Measurements from ENCODE around the gene CDH5.
"Not testable (repeated sequence)": the region's sequence is repeated elsewhere in the genome, so short reads cannot be mapped to it uniquely, and the experiment has no call there.

CDH5 gene

GRCh38 chr16:66441586-66442375 lies 75.3 kb downstream of the CDH5 start:
- no peak for DNase-seq

DNA sequence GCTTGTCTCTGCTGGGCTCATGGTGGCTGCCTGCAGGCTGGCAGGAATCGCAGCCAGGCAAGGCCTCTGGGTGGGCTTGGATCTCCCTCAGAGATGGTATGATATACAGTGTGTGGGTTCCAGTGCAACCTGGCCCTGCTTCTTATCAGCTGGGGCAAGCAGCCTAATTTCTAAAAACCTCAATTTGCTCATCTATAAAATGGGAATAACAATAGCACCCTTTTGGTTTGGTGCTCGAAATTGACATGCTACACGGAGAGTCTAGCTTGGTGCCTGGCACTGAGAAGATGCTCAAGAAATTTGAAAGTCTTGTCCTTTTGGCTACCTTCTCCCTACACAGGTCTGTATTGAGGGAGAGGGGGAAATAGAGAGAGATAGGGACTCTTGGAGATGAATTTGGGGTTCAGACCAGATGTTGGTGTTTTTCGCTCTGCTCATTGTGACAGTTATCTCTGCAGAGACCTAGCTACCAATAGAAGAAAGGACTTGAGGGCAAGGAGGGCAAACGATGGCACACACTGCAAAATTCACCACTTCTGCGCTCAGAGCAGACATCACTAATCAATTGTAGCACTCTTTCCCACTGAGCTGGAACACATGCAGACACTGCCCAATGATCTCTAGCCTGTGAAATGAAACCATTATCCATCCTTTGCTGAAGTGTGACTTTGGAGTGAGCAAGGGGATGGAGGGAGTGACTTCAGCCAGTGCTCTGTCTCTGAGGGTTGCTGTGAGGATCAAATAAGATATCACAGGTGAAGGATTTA lies 76.2 kb downstream of the CDH5 start:
- DNase-seq = no peak

DNA sequence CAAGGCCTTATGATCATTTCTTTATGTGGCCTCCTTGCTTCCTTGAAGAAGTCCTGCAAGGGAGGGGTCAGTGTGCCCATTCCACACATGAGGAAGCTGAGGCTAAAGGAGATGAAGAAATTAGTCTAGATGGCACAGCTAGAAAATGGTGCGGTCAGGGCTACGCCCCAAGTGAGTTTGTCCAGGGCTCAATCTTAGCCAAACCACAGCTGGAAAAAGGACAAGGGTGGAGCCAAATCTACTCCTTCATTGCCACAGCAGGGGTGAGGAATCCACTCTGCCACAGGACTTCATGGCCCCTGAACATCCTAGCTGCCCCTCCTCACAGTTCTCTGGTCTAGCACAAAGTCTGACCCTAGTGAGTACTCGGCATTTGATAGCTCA lies 76.8 kb downstream of the CDH5 start:
- DNase-seq = no peak

DNA sequence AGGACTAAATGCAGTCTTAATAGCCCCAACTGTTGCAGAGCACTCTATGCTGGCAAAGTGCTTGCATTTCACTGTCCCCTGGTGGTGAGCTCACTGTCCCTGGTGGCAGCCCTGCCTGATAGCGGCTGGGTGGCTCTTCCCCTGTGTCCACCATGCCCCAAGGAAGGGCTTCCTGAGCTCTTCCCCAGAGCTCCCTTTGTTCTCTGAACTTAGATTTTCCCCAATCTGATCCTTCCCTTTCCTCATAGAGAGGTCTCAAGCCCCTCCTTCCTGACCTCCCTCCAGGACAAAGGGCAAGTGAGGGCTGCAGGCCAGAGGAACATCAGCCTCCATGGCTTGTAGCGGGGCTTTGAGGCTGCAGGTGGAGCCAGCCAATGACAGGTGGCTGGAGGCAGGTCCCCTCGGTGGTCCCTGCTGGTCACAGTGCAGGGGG lies 77.6 kb downstream of the CDH5 start:
- no peak for DNase-seq

GRCh38 chr16:66446737-66447136 lies 80.2 kb downstream of the CDH5 start:
- DNase-seq = no peak

DNA sequence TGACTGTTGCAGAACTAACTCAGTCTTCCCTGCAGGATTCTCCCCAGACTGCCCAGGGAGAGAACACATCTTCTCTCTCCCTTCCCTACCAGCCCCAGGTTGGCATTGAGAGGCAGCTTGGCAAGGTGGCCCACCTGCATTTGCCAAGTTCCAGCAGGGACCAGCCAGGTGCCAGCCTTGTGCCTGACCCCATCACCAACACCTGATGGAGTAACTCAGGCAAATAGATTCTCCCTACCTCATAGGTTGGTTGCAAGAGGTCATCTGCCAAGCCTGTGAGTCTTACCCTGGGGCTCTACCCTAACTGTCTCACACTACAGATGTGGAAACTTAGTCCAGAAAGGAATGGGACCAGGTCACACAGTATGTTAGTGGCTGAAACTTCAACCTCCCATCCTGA lies 81.0 kb downstream of the CDH5 start:
- DNase-seq = no peak

GRCh38 chr16:66451548-66451947 lies 85.1 kb downstream of the CDH5 start:
- DNase-seq = no peak

DNA sequence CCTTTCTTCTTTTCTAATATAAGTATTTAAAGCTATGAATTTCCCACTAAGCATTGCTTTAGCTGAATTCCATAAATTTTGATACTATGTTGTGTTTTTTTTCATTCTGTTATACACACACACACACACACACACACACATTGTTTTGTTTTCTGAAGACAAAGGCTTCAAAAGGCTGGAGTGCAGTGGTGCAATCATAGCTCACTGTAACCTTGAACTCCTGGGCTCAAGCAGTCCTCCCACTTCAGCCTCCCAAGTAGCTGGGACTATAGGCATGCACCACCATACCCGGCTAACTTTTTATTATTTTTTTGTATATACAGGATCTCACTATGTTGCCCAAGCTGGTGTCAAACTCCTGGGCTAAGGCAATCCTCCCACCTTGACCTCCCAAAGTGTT lies 86.7 kb downstream of the CDH5 start:
- DNase-seq = not testable (repeated sequence)
